HL-60 (cell line): ENCODE measurements around the gene ARNT2.

ENCODE experiments used
- CTCF ChIP-seq: IDR thresholded peaks from one replicate; pipeline ENCODE4 v1.5.1; 2011; ENCODE audit warnings: low read length, control low read depth, inconsistent platforms; ENCODE audit not compliant: insufficient read depth
- GABPA ChIP-seq: IDR thresholded peaks from 2 replicates; pipeline ENCODE4 v1.6.1; 2012; ENCODE audit warnings: low read depth
- POLR2AphosphoS5 ChIP-seq: IDR thresholded peaks from 2 replicates; pipeline ENCODE4 v1.6.1; 2012; ENCODE audit warnings: low read depth
- TF ChIP-seq, protein P1 (sequence below): IDR thresholded peaks from 2 replicates; pipeline ENCODE4 v1.6.1; 2012; ENCODE audit warnings: low read depth; ENCODE audit not compliant: insufficient replicate concordance

DNA sequence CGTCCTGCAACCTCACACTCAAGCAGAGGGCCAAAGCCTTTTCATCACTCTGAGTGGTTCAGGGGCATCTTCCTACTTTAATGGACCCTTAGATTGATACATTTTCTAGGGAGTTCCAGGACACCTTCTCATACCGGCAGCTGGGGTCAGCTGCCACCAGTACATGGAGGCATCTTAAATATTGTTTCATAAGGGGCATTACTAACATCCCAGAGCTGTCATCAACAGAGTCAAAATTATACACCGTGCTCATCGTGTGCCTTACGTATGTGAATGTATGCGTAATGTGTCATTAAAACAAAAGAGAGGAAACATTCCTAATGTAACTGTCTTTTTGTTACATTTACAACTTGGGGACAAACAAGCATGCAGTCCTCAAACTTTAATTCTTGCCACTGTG, 57.9 kb downstream of the ARNT2 start:
- TF ChIP-seq GABPA, result no peak
- TF ChIP-seq CTCF, result no peak
- no peak for TF ChIP-seq POLR2AphosphoS5
- TF ChIP-seq, protein P1, sequence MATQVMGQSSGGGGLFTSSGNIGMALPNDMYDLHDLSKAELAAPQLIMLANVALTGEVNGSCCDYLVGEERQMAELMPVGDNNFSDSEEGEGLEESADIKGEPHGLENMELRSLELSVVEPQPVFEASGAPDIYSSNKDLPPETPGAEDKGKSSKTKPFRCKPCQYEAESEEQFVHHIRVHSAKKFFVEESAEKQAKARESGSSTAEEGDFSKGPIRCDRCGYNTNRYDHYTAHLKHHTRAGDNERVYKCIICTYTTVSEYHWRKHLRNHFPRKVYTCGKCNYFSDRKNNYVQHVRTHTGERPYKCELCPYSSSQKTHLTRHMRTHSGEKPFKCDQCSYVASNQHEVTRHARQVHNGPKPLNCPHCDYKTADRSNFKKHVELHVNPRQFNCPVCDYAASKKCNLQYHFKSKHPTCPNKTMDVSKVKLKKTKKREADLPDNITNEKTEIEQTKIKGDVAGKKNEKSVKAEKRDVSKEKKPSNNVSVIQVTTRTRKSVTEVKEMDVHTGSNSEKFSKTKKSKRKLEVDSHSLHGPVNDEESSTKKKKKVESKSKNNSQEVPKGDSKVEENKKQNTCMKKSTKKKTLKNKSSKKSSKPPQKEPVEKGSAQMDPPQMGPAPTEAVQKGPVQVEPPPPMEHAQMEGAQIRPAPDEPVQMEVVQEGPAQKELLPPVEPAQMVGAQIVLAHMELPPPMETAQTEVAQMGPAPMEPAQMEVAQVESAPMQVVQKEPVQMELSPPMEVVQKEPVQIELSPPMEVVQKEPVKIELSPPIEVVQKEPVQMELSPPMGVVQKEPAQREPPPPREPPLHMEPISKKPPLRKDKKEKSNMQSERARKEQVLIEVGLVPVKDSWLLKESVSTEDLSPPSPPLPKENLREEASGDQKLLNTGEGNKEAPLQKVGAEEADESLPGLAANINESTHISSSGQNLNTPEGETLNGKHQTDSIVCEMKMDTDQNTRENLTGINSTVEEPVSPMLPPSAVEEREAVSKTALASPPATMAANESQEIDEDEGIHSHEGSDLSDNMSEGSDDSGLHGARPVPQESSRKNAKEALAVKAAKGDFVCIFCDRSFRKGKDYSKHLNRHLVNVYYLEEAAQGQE, result no peak
